NCI-H774 (cell line): ENCODE results near the gene OR14A16.
A peak's percentile ranks its signal among the peaks of the same experiment; 100 is the strongest.

Experiments
- DNase-seq: peaks from one replicate; lab custom pipeline; 2025; lab: John Stamatoyannopoulos, UW

Gene OR14A16

GRCh38 chr1:247824023-247824422 lies at the start of gene OR14A16:
OR14A16 (minus strand) TSS chr1:247824119; CDS start chr1:247815729, 8,390 bp downstream.
- peak; percentile 80 for DNase-seq

DNA sequence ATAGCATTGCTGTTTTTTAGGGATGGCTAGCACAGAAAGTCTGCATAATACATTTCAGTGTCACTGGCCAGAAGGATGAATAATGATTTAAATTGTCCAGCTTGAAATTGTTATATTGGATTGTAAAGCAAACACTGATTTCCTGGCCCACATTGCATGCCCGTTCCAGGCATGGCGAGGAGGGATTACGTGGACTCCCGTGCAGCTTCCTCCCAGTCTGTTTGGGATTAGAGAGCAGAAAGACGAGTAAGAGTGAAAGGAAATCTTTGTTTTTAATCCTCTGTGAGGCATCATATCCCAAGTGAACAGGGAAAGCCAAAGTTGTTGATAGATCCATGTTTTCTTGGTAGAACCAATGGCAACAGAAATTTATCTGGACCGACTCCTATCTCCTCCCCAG lies 41.5 kb upstream of the OR14A16 start:
- DNase-seq = no peak

GRCh38 chr1:247864644-247865043 lies 40.7 kb upstream of the OR14A16 start:
- DNase-seq = no peak

DNA sequence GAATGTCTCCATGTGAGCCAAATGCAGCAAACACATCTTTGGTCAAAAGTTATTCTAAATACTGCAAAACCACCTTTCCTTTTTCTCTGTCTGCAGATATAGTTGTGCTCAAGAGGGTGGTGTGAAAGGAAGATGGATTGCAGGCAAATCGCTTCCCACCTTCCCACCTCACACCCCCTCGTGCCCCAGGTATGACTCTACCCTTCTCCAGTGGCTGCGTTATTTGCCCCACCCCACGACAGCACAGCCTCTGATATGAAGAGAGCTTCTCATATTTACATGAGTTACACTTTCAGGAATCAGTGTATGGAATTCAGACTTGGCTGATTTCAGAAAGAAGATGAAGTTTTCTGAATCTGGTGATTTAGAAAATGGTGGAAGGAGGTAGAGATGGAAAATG lies 38.8 kb upstream of the OR14A16 start:
- no peak for DNase-seq

- no peak for DNase-seq
Measured at GRCh38 chr1:247857985-247858619, 34.2 kb upstream of the OR14A16 start.

DNA sequence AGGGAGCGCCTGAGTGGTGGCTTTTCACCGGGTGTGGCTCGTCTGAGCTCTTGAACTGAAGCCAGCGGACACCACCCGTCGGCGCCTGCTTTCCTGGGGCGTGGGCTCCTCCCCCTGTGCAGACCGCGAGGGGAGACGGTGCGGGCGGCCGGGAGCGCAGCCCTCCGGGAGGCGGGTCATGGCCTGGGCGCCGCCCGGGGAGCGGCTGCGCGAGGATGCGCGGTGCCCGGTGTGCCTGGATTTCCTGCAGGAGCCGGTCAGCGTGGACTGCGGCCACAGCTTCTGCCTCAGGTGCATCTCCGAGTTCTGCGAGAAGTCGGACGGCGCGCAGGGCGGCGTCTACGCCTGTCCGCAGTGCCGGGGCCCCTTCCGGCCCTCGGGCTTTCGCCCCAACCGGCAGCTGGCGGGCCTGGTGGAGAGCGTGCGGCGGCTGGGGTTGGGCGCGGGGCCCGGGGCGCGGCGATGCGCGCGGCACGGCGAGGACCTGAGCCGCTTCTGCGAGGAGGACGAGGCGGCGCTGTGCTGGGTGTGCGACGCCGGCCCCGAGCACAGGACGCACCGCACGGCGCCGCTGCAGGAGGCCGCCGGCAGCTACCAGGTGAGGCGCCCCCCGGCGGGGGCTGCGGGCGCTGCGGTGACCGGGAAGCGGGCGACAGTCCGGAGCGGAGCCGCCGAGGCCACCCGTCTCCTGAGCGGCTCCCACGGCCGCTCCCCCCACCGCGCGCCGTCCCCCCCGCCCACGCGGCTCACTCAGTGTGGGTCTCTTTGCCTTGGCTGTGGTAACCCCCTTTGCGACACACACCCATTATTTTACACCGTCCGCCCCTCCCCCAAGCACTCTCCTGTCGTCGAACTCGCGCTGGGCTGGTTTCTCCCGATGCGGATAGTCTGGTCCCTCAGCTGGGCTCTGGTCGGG lies 33.4 kb upstream of the OR14A16 start, which contains the start of gene TRIM58:
TSS of gene TRIM58 (plus strand) at position 119 of the 916 bp plus-strand sequence. CDS start at position 179, 60 bp downstream.
- DNase-seq = no peak

DNA sequence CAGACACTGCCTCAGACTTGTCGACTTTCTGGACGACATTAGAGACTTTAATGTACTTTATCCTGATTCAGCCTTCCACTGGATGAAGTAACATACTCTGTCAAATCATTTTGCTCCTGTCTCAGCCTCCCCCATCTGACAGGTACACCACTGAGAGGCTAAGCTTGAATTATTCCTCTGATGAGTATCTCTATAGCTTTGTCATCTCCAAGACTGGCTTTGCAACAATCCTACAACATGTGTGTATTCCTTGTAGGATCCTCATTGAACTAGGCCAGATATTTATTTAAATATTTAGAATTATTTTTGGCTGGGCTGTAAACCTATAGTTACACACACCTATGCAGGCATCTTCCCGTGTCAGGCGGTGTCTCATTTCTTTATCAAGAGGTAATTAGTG lies 32.0 kb upstream of the OR14A16 start:
- DNase-seq = no peak

GRCh38 chr1:247854899-247855545 lies 31.1 kb upstream of the OR14A16 start:
- no peak for DNase-seq

GRCh38 chr1:247849616-247850015 lies 25.7 kb upstream of the OR14A16 start:
- DNase-seq = no peak

DNA sequence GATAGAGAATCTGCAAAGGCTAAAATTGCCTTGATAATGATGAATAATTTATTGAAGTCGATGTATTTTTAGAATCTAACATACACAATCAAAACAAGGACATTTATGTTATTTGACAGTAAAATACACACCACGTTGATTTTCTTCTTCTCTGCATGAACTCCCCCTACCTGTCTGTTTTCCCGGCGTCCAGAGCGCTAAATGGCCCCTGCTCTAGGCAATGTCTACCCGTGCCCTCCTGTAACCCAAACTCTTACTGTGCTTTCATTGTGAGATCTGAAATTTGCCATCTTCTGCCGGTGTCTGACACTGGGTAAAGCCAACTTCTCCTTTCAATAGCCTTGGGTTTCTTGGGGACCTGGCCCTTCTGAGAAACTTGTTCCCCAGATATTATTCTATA lies 24.4 kb upstream of the OR14A16 start:
- no peak for DNase-seq

- no peak for DNase-seq
Measured at GRCh38 chr1:247845693-247846017, 21.7 kb upstream of the OR14A16 start.

GRCh38 chr1:247845011-247845692 lies 21.2 kb upstream of the OR14A16 start:
- DNase-seq = no peak

- DNase-seq = no peak
Measured at GRCh38 chr1:247843411-247843810, 19.5 kb upstream of the OR14A16 start.

DNA sequence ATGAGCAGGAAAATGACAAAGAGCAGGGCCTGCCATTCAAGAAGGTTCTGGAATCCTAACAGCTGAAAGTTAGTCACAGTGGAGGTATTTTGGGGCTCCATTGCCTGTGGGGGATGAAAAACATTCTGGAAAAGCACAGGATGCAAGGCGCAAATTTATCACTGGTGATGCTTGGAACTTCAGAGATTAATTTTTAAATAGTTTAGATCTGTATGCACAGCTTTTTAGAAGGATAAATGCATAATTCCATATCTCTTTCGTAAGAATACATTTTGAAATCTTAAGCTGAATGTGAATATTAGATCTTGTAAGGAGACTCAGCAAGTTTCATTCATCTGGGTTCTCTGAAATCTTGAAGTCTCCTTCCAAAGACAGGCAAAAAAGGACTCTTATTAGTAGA lies 17.9 kb upstream of the OR14A16 start, which contains the start of gene OR11L1:
TSS of gene OR11L1 (minus strand) at position 101 of the 400 bp plus-strand sequence. CDS start at position 101, 0 bp downstream.
- no peak for DNase-seq

DNA sequence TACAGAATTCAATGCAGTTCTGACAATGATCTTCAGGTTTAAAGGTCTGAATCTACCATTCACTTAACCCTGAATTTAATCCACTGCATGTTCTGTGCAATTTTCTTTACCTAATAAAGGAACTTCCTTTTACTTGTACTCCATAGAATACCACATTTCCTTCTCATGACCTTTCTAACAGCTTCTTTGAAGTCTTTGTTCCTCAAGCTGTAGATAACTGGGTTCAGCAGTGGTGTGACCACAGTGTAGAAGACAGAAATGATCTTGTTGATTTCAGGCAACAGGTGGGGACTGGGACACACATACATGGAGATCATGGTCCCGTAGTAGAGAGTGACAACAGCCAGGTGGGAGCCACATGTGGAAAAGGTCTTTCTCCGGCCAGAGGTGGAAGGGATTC lies 16.9 kb upstream of the OR14A16 start:
- no peak for DNase-seq

DNA sequence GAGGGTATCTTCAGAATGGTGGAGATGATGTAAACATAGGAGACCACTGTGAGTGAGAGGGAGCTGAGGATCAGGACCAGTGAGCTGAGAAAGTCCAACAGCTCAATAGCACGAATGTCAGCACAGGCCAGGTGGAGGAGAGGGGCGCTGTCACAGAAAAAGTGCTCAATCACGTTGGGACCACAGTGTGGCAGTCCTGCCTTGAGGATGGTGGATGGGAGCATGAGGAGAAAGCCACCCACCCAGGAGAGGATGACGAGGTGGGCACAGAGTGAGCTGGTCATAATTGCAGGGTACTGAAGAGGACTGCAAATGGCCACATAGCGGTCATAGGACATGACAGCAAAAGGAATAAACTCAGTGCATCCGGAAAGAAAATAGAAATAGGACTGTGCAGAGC lies 9.7 kb upstream of the OR14A16 start:
- no peak for DNase-seq

DNA sequence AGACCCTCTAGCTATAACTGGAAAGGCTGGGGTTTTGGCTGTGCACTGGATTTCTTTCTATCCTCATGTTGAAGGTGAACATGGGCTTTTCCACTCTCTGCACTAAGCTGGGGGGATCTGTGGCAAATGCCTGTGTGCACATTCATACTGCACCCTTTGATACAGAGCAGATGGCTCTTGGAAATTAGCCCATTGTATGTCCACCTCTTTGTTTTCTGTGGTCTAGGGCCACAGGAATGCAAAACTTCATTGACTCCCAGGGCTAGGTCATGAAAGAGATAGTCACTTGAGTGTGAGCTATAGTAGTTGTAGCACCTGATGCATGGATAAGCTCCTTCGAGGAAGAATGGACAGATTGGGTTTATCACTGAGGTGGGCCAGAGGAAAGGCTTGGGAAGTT lies 5.7 kb upstream of the OR14A16 start:
- DNase-seq = no peak

DNA sequence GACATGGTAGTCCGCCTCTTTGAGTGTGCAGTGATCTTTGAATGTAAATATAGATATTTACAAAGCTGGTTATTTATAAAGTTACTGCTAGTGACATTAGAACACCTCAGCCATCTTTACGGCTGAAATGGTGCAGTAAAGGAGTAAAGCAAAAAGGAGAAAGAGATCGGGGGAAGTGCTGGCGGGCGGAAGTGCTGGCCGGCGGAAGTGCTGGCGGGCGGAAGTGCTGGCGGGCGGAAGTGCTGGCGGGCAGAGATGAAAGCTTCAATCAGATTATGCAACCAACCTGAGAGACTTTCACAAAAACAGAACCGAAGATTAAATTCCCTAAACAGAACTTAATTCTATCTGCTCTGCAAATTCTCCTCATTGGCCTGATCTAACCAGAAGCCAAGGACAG lies 1.4 kb upstream of the OR14A16 start:
- no peak for DNase-seq

- no peak for DNase-seq
Measured at GRCh38 chr1:247822060-247822459, 1.9 kb downstream of the OR14A16 start.

- no peak for DNase-seq
Measured at GRCh38 chr1:247812637-247813036, 11.3 kb downstream of the OR14A16 start.

- no peak for DNase-seq
Measured at GRCh38 chr1:247797518-247797917, 26.4 kb downstream of the OR14A16 start.

GRCh38 chr1:247769603-247770002 lies 54.3 kb downstream of the OR14A16 start:
- no peak for DNase-seq
